ENCODE measurements around the gene CFAP46. TPM values are rescaled to one million over a fixed set of nuclear protein-coding genes. Genes with fewer than 3 reads are reported as not detected.

The CFAP46 gene
- polyA plus RNA-seq, 3 donors = 0.07 TPM; not detected in 2

DNA sequence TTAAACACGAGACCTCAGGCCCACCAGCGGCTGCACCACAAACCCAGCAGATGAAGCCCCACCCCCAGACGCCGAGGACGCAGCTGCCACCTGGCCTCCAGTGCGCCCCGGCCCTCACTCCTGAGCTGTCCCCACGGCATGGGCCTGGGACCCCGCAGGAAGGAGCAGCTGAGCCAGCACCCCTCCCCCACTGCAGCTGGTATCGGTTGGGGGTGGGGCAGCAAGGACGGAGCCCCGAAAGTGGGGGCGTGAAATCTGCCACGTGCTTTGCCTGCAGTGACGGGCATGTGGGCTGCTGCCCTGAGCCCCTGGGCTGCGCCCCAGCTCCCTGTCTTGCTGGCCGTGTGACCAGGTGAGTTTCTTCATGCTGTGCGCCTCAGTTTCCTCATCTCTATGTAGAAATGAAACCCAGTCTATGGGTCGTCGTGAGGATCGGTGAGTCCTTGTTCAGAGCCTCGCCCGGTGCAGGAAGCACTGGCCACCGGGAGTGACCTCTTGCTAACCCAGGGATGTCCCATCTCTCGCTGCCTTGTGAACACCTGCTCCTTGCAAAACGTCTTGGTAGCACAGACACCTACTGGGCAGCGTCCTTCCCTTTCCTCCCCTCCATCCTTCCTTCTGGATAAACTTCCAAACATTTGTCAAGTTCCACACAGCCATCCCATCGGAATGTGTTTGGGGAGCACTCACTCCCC, 32.0 kb downstream of the CFAP46 start:
- no peak for DNase-seq
- peaks cover 0 to 7% of the 10 kb centered on the region in 2 donors for H3K9me3 ChIP-seq (replicated peaks in 1 of 2; ENCODE audit: control insufficient read depth in 1 of 2, insufficient read depth in 1 of 2, low read length in 2 of 2)

GRCh38 chr10:132909491-132910071, 32.8 kb downstream of the CFAP46 start:
- Mint-ChIP-seq H3K4me1 (no peaks in the 10 kb centered on the region), H3K36me3 (no peaks in the 10 kb centered on the region), H3K4me3 (no peak overlapping the region), H3K27me3 (ENCODE audit: low read depth in 3 of 3) (peaks cover 5 to 14% (median 7%) of the 10 kb centered on the region in 3 donors), H3K27ac (no peak overlapping the region), H3K9me3 (peaks cover 2 to 16% (median 8%) of the 10 kb centered on the region in 7 donors)
- intact Hi-C loops (cut with micrococcal nuclease) = no loop called here
- Histone ChIP-seq H3K79me2 (ENCODE audit: insufficient read depth, low read length) (no peaks in the 10 kb centered on the region), H3K36me3 (replicated peaks in 1 of 2; ENCODE audit: control insufficient read depth in 1 of 2, insufficient read depth in 2 of 2, low read length in 2 of 2) (no peaks in the 10 kb centered on the region), H3K4me1 (ENCODE audit: control insufficient read depth in 1 of 2, insufficient read depth in 2 of 2, low read length in 2 of 2) (no peaks in the 10 kb centered on the region), H3K9me3 (replicated peaks in 1 of 2; ENCODE audit: control insufficient read depth in 1 of 2, insufficient read depth in 1 of 2, low read length in 2 of 2) (peaks cover 0 to 7% of the 10 kb centered on the region in 2 donors), H3K27ac (ENCODE audit: low read depth in 1 of 2, low read length in 2 of 2) (no peak overlapping the region), H3K4me3 (replicated peaks in 1 of 3; ENCODE audit: low read depth in 2 of 3, low read length in 3 of 3) (no peak overlapping the region), H2AFZ (ENCODE audit: insufficient read depth, low read depth, low read length, poor library complexity, severe bottlenecking) (no peak overlapping the region), H4K20me1 (ENCODE audit: insufficient read depth, low read length) (no peaks in the 10 kb centered on the region), H3K27me3 (ENCODE audit: control insufficient read depth in 2 of 2, insufficient read depth in 2 of 2, low read length in 2 of 2) (no peaks in the 10 kb centered on the region), H3K9ac (ENCODE audit: insufficient read depth, low read length, poor library complexity, severe bottlenecking) (no peak overlapping the region), H3K4me2 (replicated peaks; ENCODE audit: extremely low read depth, low read length, poor library complexity, severe bottlenecking) (no peak overlapping the region)
- no peak for TF ChIP-seq CTCF (IDR thresholded peaks at IDR 0.05)
- DNase-seq = no peak
- WGBS (ENCODE audit: insufficient coverage) = 93% methylated on average over 16 of the region's 21 CpGs

More for the DNA sequence above, 32.0 kb downstream of the CFAP46 start:
- peaks cover 4 to 8% (median 5%) of the 10 kb centered on the region in 3 donors for H3K27me3 Mint-ChIP-seq (ENCODE audit: low read depth in 3 of 3)
- H3K9ac ChIP-seq (ENCODE audit: insufficient read depth, low read length, poor library complexity, severe bottlenecking) = no peak overlapping the region
- 88% methylated on average over 25 of the region's 28 CpGs for WGBS (ENCODE audit: insufficient coverage)
- peaks cover 0 to 10% (median 3%) of the 10 kb centered on the region in 7 donors for H3K9me3 Mint-ChIP-seq
- H3K27ac ChIP-seq (ENCODE audit: low read depth in 1 of 2, low read length in 2 of 2) = no peak overlapping the region
- H3K4me2 ChIP-seq (replicated peaks; ENCODE audit: extremely low read depth, low read length, poor library complexity, severe bottlenecking) = no peak overlapping the region
- no peaks in the 10 kb centered on the region for H4K20me1 ChIP-seq (ENCODE audit: insufficient read depth, low read length)
- no peak overlapping the region for H3K4me3 ChIP-seq (replicated peaks in 1 of 3; ENCODE audit: low read depth in 2 of 3, low read length in 3 of 3)
- no peak for TF ChIP-seq CTCF (IDR thresholded peaks at IDR 0.05)
- H3K4me1 ChIP-seq (ENCODE audit: control insufficient read depth in 1 of 2, insufficient read depth in 2 of 2, low read length in 2 of 2) = no peaks in the 10 kb centered on the region
- no peak overlapping the region for H3K4me3 Mint-ChIP-seq
- H2AFZ ChIP-seq (ENCODE audit: insufficient read depth, low read depth, low read length, poor library complexity, severe bottlenecking) = no peak overlapping the region
- intact Hi-C loops (cut with micrococcal nuclease) = no loop called here
- no peaks in the 10 kb centered on the region for H3K4me1 Mint-ChIP-seq
- no peaks in the 10 kb centered on the region for H3K36me3 Mint-ChIP-seq
- H3K36me3 ChIP-seq (replicated peaks in 1 of 2; ENCODE audit: control insufficient read depth in 1 of 2, insufficient read depth in 2 of 2, low read length in 2 of 2) = no peaks in the 10 kb centered on the region
- no peak overlapping the region for H3K27ac Mint-ChIP-seq
- no peaks in the 10 kb centered on the region for H3K27me3 ChIP-seq (ENCODE audit: control insufficient read depth in 2 of 2, insufficient read depth in 2 of 2, low read length in 2 of 2)
- no peaks in the 10 kb centered on the region for H3K79me2 ChIP-seq (ENCODE audit: insufficient read depth, low read length)

Data from CD14-positive monocyte (primary cell).